Upper lobe of left lung (tissue), 6 donors: Measurements from ENCODE around the gene CSN3. TPM values are rescaled to one million over a fixed set of nuclear protein-coding genes. Genes with fewer than 3 reads are reported as not detected.

ENCODE experiments used
- ATAC-seq, 2 donors: fragments of 200-7000 bp; cut with Tn5 transposase; one replicate each; pipeline ENCODE4 v1.9.1; 2022; ENCODE audit warnings: mild to moderate bottlenecking in 2 of 2, moderate library complexity in 2 of 2; ENCODE audit not compliant: low FRiP score in 2 of 2
- DNase-seq, 2 donors: peaks; one replicate each; pipeline ENCODE4 v3.0.0-alpha.2; 2019 to 2020
- H3K27ac ChIP-seq, 4 donors: fragments of 200-600 bp; sonication (generic); one replicate each; pipeline ENCODE4 v1.5.1; 2016 to 2019
- H3K27me3 ChIP-seq, 4 donors: fragments of 200-600 bp; sonication (generic); one replicate each; pipeline ENCODE4 v1.5.1; 2017 to 2019
- H3K36me3 ChIP-seq, 4 donors: fragments of 200-600 bp; sonication (generic); one replicate each; pipeline ENCODE4 v1.5.1; 2016 to 2019
- H3K4me1 ChIP-seq, 4 donors: fragments of 200-600 bp; sonication (generic); one replicate each; pipeline ENCODE4 v1.5.1; 2018 to 2019
- H3K4me3 ChIP-seq, 4 donors: fragments of 200-600 bp; sonication (generic); one replicate each; pipeline ENCODE4 v1.5.1; 2017 to 2019; ENCODE audit warnings: mild to moderate bottlenecking in 2 of 4, moderate library complexity in 1 of 4
- H3K9me3 ChIP-seq, 4 donors: fragments of 200-600 bp; sonication (generic); one replicate each; pipeline ENCODE4 v1.5.1; 2018 to 2019
- EP300 ChIP-seq, 4 donors: sonication (generic); formaldehyde crosslinking; IDR thresholded peaks; one replicate each; pipeline ENCODE4 v1.5.1; 2017; ENCODE audit warnings: antibody characterized with exemption in 4 of 4, control low read depth in 2 of 4
- POLR2A ChIP-seq, 4 donors: fragments of 450-650 bp; IDR thresholded peaks; one replicate each; pipeline ENCODE4 v1.5.1; 2016 to 2017; ENCODE audit warnings: antibody characterized with exemption in 4 of 4, mild to moderate bottlenecking in 2 of 4
- POLR2AphosphoS5 ChIP-seq, 2 donors: sonication (generic); formaldehyde crosslinking; IDR thresholded peaks; one replicate each; pipeline ENCODE4 v1.5.1; 2017; ENCODE audit warnings: antibody characterized with exemption in 2 of 2
- whole genome bisulfite sequencing, 2 donors: methylation state at CpG; one replicate each; pipeline ENCODE4 v1.1.5; 2017 to 2018; 5-methylcytosine and 5-hydroxymethylcytosine counted together
- total RNA-seq, 6 donors: library from RNA; depleted of rRNA in 4 of 6; stranded (reverse); fragments of >200 nt in 4 of 6; gene quantifications; one replicate each; pipeline versions ENCODE4 v1.1.0 to v1.2.1, GENCODE V29; 2016 to 2021
- TF ChIP-seq, protein P1 (sequence below), 6 experiments: fragments of 450-650 bp in 4 of 6; fragments of 200-600 bp in 2 of 6; sonication (generic) in 2 of 6; IDR thresholded peaks; one replicate each; pipeline ENCODE4 v1.5.1; 2016 to 2019; ENCODE audit warnings: antibody characterized with exemption in 6 of 6
- donor health status: DM: no; HTN: no; CAD: no; lungs with moderate emphysema.
- donor health status: DM: no; HTN: yes; CAD: no; lungs with severe emphysema.

Gene CSN3
- total RNA-seq, 6 donors from 2014 or later = not detected

DNA sequence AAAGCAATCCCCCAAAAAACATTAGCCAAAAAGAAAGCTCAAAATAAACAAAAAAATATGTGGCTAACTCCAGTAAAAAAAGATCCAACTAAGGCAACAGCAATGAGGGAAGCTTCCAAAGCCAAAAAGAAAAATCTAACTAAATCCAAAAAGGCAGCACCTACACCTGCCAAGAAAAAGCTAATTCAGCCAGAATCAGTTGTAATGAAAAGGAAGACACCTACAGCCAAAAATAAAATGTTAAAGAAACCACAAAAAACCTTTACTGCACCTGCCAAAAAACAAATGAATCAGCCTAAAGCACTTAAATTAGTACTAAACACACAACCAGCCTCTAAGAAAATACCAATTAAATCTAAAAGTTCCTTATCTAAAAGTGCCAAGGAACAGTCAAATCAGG, 55.2 kb downstream of the CSN3 start:
- no peak for TF ChIP-seq POLR2AphosphoS5 (IDR thresholded peaks at IDR 0.05)
- TF ChIP-seq, protein P1, sequence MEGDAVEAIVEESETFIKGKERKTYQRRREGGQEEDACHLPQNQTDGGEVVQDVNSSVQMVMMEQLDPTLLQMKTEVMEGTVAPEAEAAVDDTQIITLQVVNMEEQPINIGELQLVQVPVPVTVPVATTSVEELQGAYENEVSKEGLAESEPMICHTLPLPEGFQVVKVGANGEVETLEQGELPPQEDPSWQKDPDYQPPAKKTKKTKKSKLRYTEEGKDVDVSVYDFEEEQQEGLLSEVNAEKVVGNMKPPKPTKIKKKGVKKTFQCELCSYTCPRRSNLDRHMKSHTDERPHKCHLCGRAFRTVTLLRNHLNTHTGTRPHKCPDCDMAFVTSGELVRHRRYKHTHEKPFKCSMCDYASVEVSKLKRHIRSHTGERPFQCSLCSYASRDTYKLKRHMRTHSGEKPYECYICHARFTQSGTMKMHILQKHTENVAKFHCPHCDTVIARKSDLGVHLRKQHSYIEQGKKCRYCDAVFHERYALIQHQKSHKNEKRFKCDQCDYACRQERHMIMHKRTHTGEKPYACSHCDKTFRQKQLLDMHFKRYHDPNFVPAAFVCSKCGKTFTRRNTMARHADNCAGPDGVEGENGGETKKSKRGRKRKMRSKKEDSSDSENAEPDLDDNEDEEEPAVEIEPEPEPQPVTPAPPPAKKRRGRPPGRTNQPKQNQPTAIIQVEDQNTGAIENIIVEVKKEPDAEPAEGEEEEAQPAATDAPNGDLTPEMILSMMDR (IDR thresholded peaks at IDR 0.05) = no peak
- TF ChIP-seq EP300 (IDR thresholded peaks at IDR 0.05) = no peak
- no peak for TF ChIP-seq POLR2A (IDR thresholded peaks at IDR 0.05)
- no peaks in the 10 kb centered on the region for H3K27me3 ChIP-seq
- H3K9me3 ChIP-seq = no peaks in the 10 kb centered on the region
- H3K4me3 ChIP-seq = no peak overlapping the region
- H3K27ac ChIP-seq = no peak overlapping the region
- H3K36me3 ChIP-seq = no peaks in the 10 kb centered on the region
- DNase-seq (no peak), ATAC-seq (no peak)
- no peaks in the 10 kb centered on the region for H3K4me1 ChIP-seq

DNA sequence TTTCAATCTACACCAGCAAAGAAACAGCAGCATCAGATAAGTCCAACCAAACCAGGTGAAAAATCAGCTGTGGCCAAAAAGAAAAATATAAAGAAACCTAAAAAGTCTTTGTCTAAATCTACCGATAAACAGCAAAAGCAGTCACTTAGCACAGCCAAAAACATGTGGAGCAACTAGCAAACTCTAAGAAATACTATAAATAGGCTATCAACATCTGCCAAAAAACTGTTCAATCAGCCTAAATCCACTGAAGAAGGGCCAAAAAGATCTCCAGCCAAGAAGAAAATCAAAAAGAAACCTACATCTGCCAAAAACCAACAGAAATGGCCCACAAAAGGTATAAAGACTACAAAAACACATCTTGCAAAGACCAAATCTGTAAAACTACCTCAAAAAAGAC, 55.7 kb downstream of the CSN3 start:
- Histone ChIP-seq H3K9me3 (no peaks in the 10 kb centered on the region), H3K36me3 (no peaks in the 10 kb centered on the region), H3K4me3 (no peak overlapping the region), H3K27me3 (no peaks in the 10 kb centered on the region), H3K27ac (no peak overlapping the region), H3K4me1 (no peaks in the 10 kb centered on the region)
- DNase-seq (no peak), ATAC-seq (no peak)
- TF ChIP-seq EP300 (IDR thresholded peaks at IDR 0.05) (no peak), POLR2A (IDR thresholded peaks at IDR 0.05) (no peak), POLR2AphosphoS5 (IDR thresholded peaks at IDR 0.05) (no peak)
- TF ChIP-seq, protein P1 (IDR thresholded peaks at IDR 0.05) = no peak
- 69 to 76% methylated on average over 1 of the region's 1 CpG for WGBS, 2 donors

DNA sequence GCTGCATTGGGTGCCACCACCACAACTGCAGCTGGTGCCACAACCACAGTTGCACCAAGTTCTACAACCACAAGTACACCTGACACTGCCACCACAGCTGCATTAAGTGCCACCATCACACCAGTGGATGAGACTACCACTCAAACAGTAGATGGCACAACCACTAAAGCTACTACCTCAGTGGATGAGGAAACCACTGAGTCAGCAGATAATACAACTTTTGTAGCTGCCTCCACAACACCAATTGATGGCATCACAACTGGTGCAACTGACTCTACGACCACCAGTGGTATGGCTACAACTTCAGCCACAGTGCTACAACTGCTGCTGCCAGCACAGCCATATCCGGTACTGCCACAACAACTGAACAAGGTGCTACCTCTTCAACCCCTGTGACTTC, 57.2 kb downstream of the CSN3 start:
- WGBS, 2 donors = 80 to 93% methylated on average over 2 of the region's 2 CpGs
- Histone ChIP-seq H3K27me3 (no peaks in the 10 kb centered on the region), H3K9me3 (no peaks in the 10 kb centered on the region), H3K36me3 (no peaks in the 10 kb centered on the region), H3K27ac (no peak overlapping the region), H3K4me3 (no peak overlapping the region), H3K4me1 (no peaks in the 10 kb centered on the region)
- DNase-seq = no peak
- TF ChIP-seq POLR2AphosphoS5 (IDR thresholded peaks at IDR 0.05) (no peak), POLR2A (IDR thresholded peaks at IDR 0.05) (no peak), EP300 (IDR thresholded peaks at IDR 0.05) (no peak)
- TF ChIP-seq, protein P1 (IDR thresholded peaks at IDR 0.05) = no peak
- ATAC-seq = no peak

DNA sequence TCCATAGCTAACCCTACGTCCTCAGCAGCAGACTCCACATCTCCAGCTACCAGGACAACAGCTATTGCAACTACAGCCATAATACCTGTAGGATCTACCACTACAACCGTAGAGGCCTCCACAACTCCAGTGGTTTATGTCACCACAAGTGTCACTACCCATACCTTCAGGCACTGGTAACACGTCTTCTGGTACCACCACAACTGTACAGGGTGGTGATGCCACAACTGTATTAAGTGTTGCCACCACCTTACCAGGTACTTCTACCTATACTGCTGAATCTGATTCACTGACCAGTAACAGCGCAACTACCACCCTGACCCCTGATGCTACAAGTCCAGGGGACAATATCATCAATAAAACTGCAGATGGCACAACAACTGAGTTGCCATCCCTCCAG, 57.8 kb downstream of the CSN3 start:
- H3K36me3 ChIP-seq = no peaks in the 10 kb centered on the region
- no peaks in the 10 kb centered on the region for H3K4me1 ChIP-seq
- DNase-seq (no peak), ATAC-seq (no peak)
- 95 to 97% methylated on average over 4 of the region's 4 CpGs for WGBS, 2 donors
- no peak overlapping the region for H3K4me3 ChIP-seq
- H3K27me3 ChIP-seq = no peaks in the 10 kb centered on the region
- H3K9me3 ChIP-seq = no peaks in the 10 kb centered on the region
- no peak overlapping the region for H3K27ac ChIP-seq
- TF ChIP-seq POLR2AphosphoS5 (IDR thresholded peaks at IDR 0.05) (no peak), POLR2A (IDR thresholded peaks at IDR 0.05) (no peak), EP300 (IDR thresholded peaks at IDR 0.05) (no peak)
- TF ChIP-seq, protein P1 (IDR thresholded peaks at IDR 0.05) = no peak

Other genes with a start within 250 kb of the CSN3 start
- not detected for gene STATH, start 246.6 kb upstream of the CSN3 start, total RNA-seq
- gene HTN3, start 214.1 kb upstream of the CSN3 start, total RNA-seq = not detected
- not detected for gene HTN1, start 192.2 kb upstream of the CSN3 start, total RNA-seq
- not detected for gene PRR27, start 88.4 kb upstream of the CSN3 start, total RNA-seq
- 1 to 10 TPM in 5 of 6 donors, not detected in 1; 1.1 to 6.5 (median 3.3) TPM for gene ODAM, start 46.9 kb upstream of the CSN3 start, total RNA-seq
- gene FDCSP, start 16.5 kb upstream of the CSN3 start, total RNA-seq = under 1 TPM in 1 of 6 donors, not detected in 5; 0.51 TPM
- gene CABS1, start 92.4 kb downstream of the CSN3 start, total RNA-seq = not detected
- not detected for gene SMR3A, start 118.2 kb downstream of the CSN3 start, total RNA-seq
- not detected for gene SMR3B, start 140.5 kb downstream of the CSN3 start, total RNA-seq
- not detected for gene OPRPN, start 155.3 kb downstream of the CSN3 start, total RNA-seq
- gene MUC7, start 229.6 kb downstream of the CSN3 start, total RNA-seq = not detected